ENCODE measurements around the gene C9orf78.

GRCh38 chr9:129838707-129839259 is 3.7 kb upstream of the C9orf78 start:
- no peak for TF ChIP-seq CTCF (IDR thresholded peaks at IDR 0.05)
- no peak for TF ChIP-seq POLR2A (IDR thresholded peaks at IDR 0.05)
